Astrocyte of the hippocampus (primary cell): ENCODE data around the gene E4F1.
"Not testable (repeated sequence)": the region's sequence is repeated elsewhere in the genome, so short reads cannot be mapped to it uniquely, and the experiment has no call there.

ENCODE experiments used
- DNase-seq: peaks from one replicate; pipeline ENCODE4 v3.0.0; 2011; ENCODE audit warnings: low read depth, low spot score

Gene E4F1

GRCh38 chr16:2190002-2190658, 33.3 kb upstream of the E4F1 start:
- no peak for DNase-seq

GRCh38 chr16:2190659-2191445, 32.5 kb upstream of the E4F1 start:
- no peak for DNase-seq

GRCh38 chr16:2191446-2191706, 32.0 kb upstream of the E4F1 start:
- DNase-seq, result no peak

- DNase-seq, result peak; percentile 51
Measured at GRCh38 chr16:2194166-2194834, 29.1 kb upstream of the E4F1 start.

- peak; percentile 66 for DNase-seq
Measured at GRCh38 chr16:2194852-2195321, 28.5 kb upstream of the E4F1 start.

GRCh38 chr16:2195322-2196161, 27.8 kb upstream of the E4F1 start:
- DNase-seq, result no peak

- peak; percentile 55 for DNase-seq
Measured at GRCh38 chr16:2196162-2196980, 27.0 kb upstream of the E4F1 start, which contains the start of gene CASKIN1. TSS of gene CASKIN1 (minus strand) at chr16:2196605. CDS start at chr16:2196432, 173 bp downstream.

GRCh38 chr16:2196981-2197511, 26.3 kb upstream of the E4F1 start:
- DNase-seq, result no peak

GRCh38 chr16:2197765-2198164, 25.6 kb upstream of the E4F1 start:
- DNase-seq, result no peak

- no peak for DNase-seq
Measured at GRCh38 chr16:2198283-2198682, 25.1 kb upstream of the E4F1 start.

GRCh38 chr16:2199095-2199494, 24.3 kb upstream of the E4F1 start:
- no peak for DNase-seq

- DNase-seq, result no peak
Measured at GRCh38 chr16:2199621-2200139, 23.7 kb upstream of the E4F1 start.

- DNase-seq, result no peak
Measured at GRCh38 chr16:2200313-2200712, 23.1 kb upstream of the E4F1 start.

- not testable (repeated sequence) for DNase-seq
Measured at GRCh38 chr16:2203119-2203688, 20.2 kb upstream of the E4F1 start.

- DNase-seq, result no peak
Measured at GRCh38 chr16:2204416-2205103, 18.8 kb upstream of the E4F1 start.

- DNase-seq, result peak; percentile 95
Measured at GRCh38 chr16:2205104-2205966, 18.1 kb upstream of the E4F1 start, which contains the start of gene MLST8. TSS of gene MLST8 (plus strand) at chr16:2205454. CDS start at chr16:2206086, 632 bp downstream.

GRCh38 chr16:2205967-2206313, 17.5 kb upstream of the E4F1 start:
- DNase-seq, result no peak

- DNase-seq, result no peak
Measured at GRCh38 chr16:2206420-2206779, 17.0 kb upstream of the E4F1 start.
